Stimulated activated CD8-positive, alpha-beta memory T cell treated with anti-CD3 and anti-CD28 coated beads, Interleukin-4, amount 100 ng/mL, for 1 hour (primary cell): Measurements from ENCODE around the gene UBQLN4.
"Not testable (repeated sequence)": the region's sequence is repeated elsewhere in the genome, so short reads cannot be mapped to it uniquely, and the experiment has no call there.

Experiments
- DNase-seq, 2 donors: peaks; one replicate each; pipeline ENCODE4 v3.0.0-alpha.2; 2020; ENCODE audit warnings: low read depth in 2 of 2, low spot score in 1 of 2

The UBQLN4 gene

GRCh38 chr1:156081180-156081916 lies 27.8 kb upstream of the UBQLN4 start:
- DNase-seq = no peak

GRCh38 chr1:156080863-156081179 lies 27.2 kb upstream of the UBQLN4 start:
- no peak for DNase-seq

- DNase-seq = no peak
These were observed 26.8 kb upstream of the UBQLN4 start for GRCh38 chr1:156080241-156080862.

- no peak for DNase-seq
These were observed 26.2 kb upstream of the UBQLN4 start for GRCh38 chr1:156079762-156080161.

GRCh38 chr1:156078728-156079127 lies 25.1 kb upstream of the UBQLN4 start:
- DNase-seq = no peak

- no peak for DNase-seq
These were observed 23.8 kb upstream of the UBQLN4 start for GRCh38 chr1:156077430-156077760.

GRCh38 chr1:156076609-156077429 lies 23.2 kb upstream of the UBQLN4 start:
- no peak for DNase-seq

GRCh38 chr1:156075775-156076204 lies 22.2 kb upstream of the UBQLN4 start:
- no peak for DNase-seq

- no peak for DNase-seq
These were observed 21.6 kb upstream of the UBQLN4 start for GRCh38 chr1:156075162-156075561.

- DNase-seq = no peak
These were observed 21.1 kb upstream of the UBQLN4 start for GRCh38 chr1:156074661-156075060.

- no peak for DNase-seq
These were observed 20.1 kb upstream of the UBQLN4 start for GRCh38 chr1:156073740-156074139.

- DNase-seq = no peak
These were observed 19.6 kb upstream of the UBQLN4 start for GRCh38 chr1:156073110-156073687.

- no peak for DNase-seq
These were observed 18.7 kb upstream of the UBQLN4 start for GRCh38 chr1:156072251-156072650.

- DNase-seq = not testable (repeated sequence)
These were observed 17.8 kb upstream of the UBQLN4 start for GRCh38 chr1:156071332-156071816.

- DNase-seq = no peak
These were observed 16.9 kb upstream of the UBQLN4 start for GRCh38 chr1:156070548-156070947.

- no peak for DNase-seq
These were observed 16.2 kb upstream of the UBQLN4 start for GRCh38 chr1:156069490-156070455.

- no peak for DNase-seq
These were observed 13.7 kb upstream of the UBQLN4 start for GRCh38 chr1:156067262-156067661.

GRCh38 chr1:156065871-156066270 lies 12.3 kb upstream of the UBQLN4 start:
- no peak for DNase-seq

- DNase-seq = no peak
These were observed 11.6 kb upstream of the UBQLN4 start for GRCh38 chr1:156065212-156065611.

- no peak for DNase-seq
These were observed 11.0 kb upstream of the UBQLN4 start for GRCh38 chr1:156064615-156065014.

- no peak for DNase-seq
These were observed 10.3 kb upstream of the UBQLN4 start for GRCh38 chr1:156063997-156064285.
